CD14-positive monocyte (primary cell): ENCODE results near the gene NME7. TPM values are rescaled to one million over a fixed set of nuclear protein-coding genes. Genes with fewer than 3 reads are reported as not detected.

ENCODE experiments used
- DNase-seq, 3 donors: peaks; one replicate each; pipeline ENCODE4 v3.0.0-alpha.2; 2011 to 2022
- H2AFZ ChIP-seq: 2 replicates; pipeline ENCODE4 v1.6.0; 2012; ENCODE audit warnings: mild to moderate bottlenecking, low read depth, low read length, inconsistent platforms; ENCODE audit not compliant: insufficient read depth, poor library complexity, severe bottlenecking
- H3K27ac ChIP-seq, 2 donors: 1 replicate in 1 of 2; 2 replicates in 1 of 2; pipeline ENCODE4 v1.5.1; 2012 to 2013; ENCODE audit warnings: low read length in 2 of 2, control low read depth in 1 of 2, inconsistent platforms in 1 of 2, low read depth in 1 of 2, mild to moderate bottlenecking in 1 of 2
- H3K27me3 ChIP-seq, 2 donors: one replicate each; pipeline versions ENCODE4 v1.6.0 to v1.6.1; 2011 to 2013; ENCODE audit warnings: low read length in 2 of 2; ENCODE audit not compliant: control insufficient read depth in 2 of 2, insufficient read depth in 2 of 2
- H3K36me3 ChIP-seq, 2 donors: replicated peaks in 1 of 2; 1 replicate in 1 of 2; 2 replicates in 1 of 2; pipeline versions ENCODE4 v1.5.1 to v1.6.1; 2012 to 2013; ENCODE audit warnings: low read length in 2 of 2, control low read depth in 1 of 2, inconsistent platforms in 1 of 2, mild to moderate bottlenecking in 1 of 2; ENCODE audit not compliant: insufficient read depth in 2 of 2, control insufficient read depth in 1 of 2
- H3K4me1 ChIP-seq, 2 donors: 1 replicate in 1 of 2; 2 replicates in 1 of 2; pipeline versions ENCODE4 v1.5.1 to v1.6.1; 2012 to 2013; ENCODE audit warnings: low read length in 2 of 2, control low read depth in 1 of 2, inconsistent platforms in 1 of 2, mild to moderate bottlenecking in 1 of 2, moderate library complexity in 1 of 2; ENCODE audit not compliant: insufficient read depth in 2 of 2, control insufficient read depth in 1 of 2
- H3K4me2 ChIP-seq: replicated peaks from 2 replicates; pipeline ENCODE3; 2012; ENCODE audit warnings: low read length, moderate library complexity, mild to moderate bottlenecking; ENCODE audit not compliant: poor library complexity, severe bottlenecking; ENCODE audit errors: extremely low read depth
- H3K4me3 ChIP-seq, 3 experiments: fragments of 200-600 bp in 1 of 3; sonication (generic) in 1 of 3; replicated peaks in 1 of 3; 1 replicate in 2 of 3; 2 replicates in 1 of 3; pipeline ENCODE4 v1.5.1; 2011 to 2013; ENCODE audit warnings: low read length in 3 of 3, mild to moderate bottlenecking in 3 of 3, control low read depth in 2 of 3, low read depth in 2 of 3, inconsistent platforms in 1 of 3, moderate library complexity in 1 of 3
- H3K79me2 ChIP-seq: 2 replicates; pipeline ENCODE4 v1.6.0; 2012; ENCODE audit warnings: mild to moderate bottlenecking, control low read depth, inconsistent platforms, low read length, moderate library complexity; ENCODE audit not compliant: insufficient read depth
- H3K9ac ChIP-seq: 2 replicates; pipeline ENCODE4 v1.6.0; 2017; ENCODE audit warnings: low read length, mild to moderate bottlenecking; ENCODE audit not compliant: insufficient read depth, poor library complexity, severe bottlenecking
- H3K9me3 ChIP-seq, 2 donors: replicated peaks in 1 of 2; 1 replicate in 1 of 2; 2 replicates in 1 of 2; pipeline versions ENCODE4 v1.5.1 to v1.6.1; 2012 to 2013; ENCODE audit warnings: low read length in 2 of 2, control low read depth in 1 of 2; ENCODE audit not compliant: control insufficient read depth in 1 of 2, insufficient read depth in 1 of 2
- H4K20me1 ChIP-seq: 2 replicates; pipeline ENCODE4 v1.6.0; 2012; ENCODE audit warnings: mild to moderate bottlenecking, low read length, control low read depth, moderate library complexity; ENCODE audit not compliant: insufficient read depth
- H3K27ac Mint-ChIP-seq, 7 donors: one replicate each; pipeline ENCODE4 v1.8.0; 2020; ENCODE audit warnings: mild to moderate bottlenecking in 7 of 7, mixed read lengths in 7 of 7, moderate library complexity in 6 of 7, inconsistent platforms in 2 of 7
- H3K27me3 Mint-ChIP-seq, 3 donors: one replicate each; pipeline ENCODE4 v1.8.0; 2021 to 2022; ENCODE audit warnings: low read depth in 3 of 3, mild to moderate bottlenecking in 3 of 3, mixed read lengths in 3 of 3, moderate library complexity in 3 of 3, inconsistent platforms in 1 of 3
- H3K36me3 Mint-ChIP-seq, 2 donors: one replicate each; pipeline ENCODE4 v1.8.0; 2020; ENCODE audit warnings: mixed read lengths in 2 of 2, inconsistent platforms in 1 of 2, mild to moderate bottlenecking in 1 of 2
- H3K4me1 Mint-ChIP-seq: one replicate; pipeline ENCODE4 v1.8.0; 2020; ENCODE audit warnings: mild to moderate bottlenecking, mixed read lengths
- H3K4me3 Mint-ChIP-seq, 2 donors: one replicate each; pipeline ENCODE4 v1.8.0; 2020; ENCODE audit warnings: mild to moderate bottlenecking in 2 of 2, mixed read lengths in 2 of 2, moderate library complexity in 1 of 2
- H3K9me3 Mint-ChIP-seq, 7 donors: one replicate each; pipeline ENCODE4 v1.8.0; 2020 to 2022; ENCODE audit warnings: mixed read lengths in 7 of 7, mild to moderate bottlenecking in 6 of 7, moderate library complexity in 6 of 7, inconsistent platforms in 2 of 7
- CTCF ChIP-seq: fragments of 200-600 bp; IDR thresholded peaks from one replicate; pipeline ENCODE4 v1.8.0; 2022; ENCODE audit warnings: antibody characterized with exemption, mild to moderate bottlenecking
- WGBS: methylation state at CpG from one replicate; pipeline ENCODE4 v1.1.5; 2013; ENCODE audit warnings: missing lambda C conversion rate; ENCODE audit not compliant: insufficient coverage; 5-methylcytosine and 5-hydroxymethylcytosine counted together
- intact Hi-C, 2 donors: fragments of 100-400 bp; cut with micrococcal nuclease; formaldehyde crosslinking; loops; one replicate each; pipeline versions ENCODE4 v1.15.0 to v1.15.1; 2023
- polyA plus RNA-seq, 3 donors: library from polyadenylated mRNA; depleted of rRNA in 1 of 3; unstranded in 2 of 3; stranded (reverse) in 1 of 3; fragments of 300-500 nt in 2 of 3; fragments of >200 nt in 1 of 3; fragmentation: Illumina TruSeq in 2 of 3; gene quantifications; 1 replicate in 2 of 3; 2 replicates in 1 of 3; pipeline ENCODE4 v1.2.3, GENCODE V29; 2012 to 2021

Gene NME7
- polyA plus RNA-seq, 3 donors = 3.5 to 8.0 (median 6.0) TPM

DNA sequence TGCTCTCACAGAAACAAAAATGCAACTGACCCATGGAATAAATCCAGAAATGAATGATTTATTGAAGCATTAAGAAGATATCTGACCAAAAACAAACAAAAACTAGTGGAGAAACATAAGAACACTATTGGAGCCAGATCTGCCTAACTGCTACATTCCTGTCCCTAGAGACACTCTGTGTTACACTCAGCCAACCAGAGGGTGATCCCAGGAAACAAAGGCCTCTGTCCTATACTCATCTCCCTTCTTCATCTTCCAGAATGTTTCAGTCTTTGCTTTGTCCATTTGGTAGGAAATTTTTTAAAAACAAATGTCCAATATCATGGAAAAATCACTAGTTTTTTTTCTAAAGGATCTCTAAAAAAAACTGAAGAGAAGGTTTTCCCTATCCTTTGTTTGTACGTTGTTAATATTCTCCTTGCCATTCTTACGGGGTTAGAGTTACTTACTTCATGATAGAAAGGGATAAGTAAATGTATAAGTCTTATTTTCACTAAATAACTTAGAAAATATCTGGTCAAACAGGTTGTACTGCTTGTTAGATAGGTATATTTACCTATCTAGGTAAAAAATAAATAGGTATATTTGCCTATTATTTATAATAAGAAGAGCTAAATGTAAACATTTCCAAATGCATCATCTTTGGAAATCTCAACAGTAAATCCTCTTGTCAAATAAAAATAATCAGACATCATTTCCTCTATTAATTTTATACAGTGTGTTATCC lies 59.1 kb downstream of the NME7 start:
- Histone ChIP-seq H2AFZ (no peak overlapping the region), H3K36me3 (no peaks in the 10 kb centered on the region), H3K9me3 (no peaks in the 10 kb centered on the region), H3K4me3 (no peak overlapping the region), H3K4me2 (no peak overlapping the region), H3K9ac (no peak overlapping the region), H4K20me1 (no peaks in the 10 kb centered on the region), H3K4me1 (peaks cover 5 to 7% of the 10 kb centered on the region in 2 donors), H3K79me2 (no peaks in the 10 kb centered on the region), H3K27me3 (no peaks in the 10 kb centered on the region), H3K27ac (no peak overlapping the region)
- H3K4me3 Mint-ChIP-seq = no peak overlapping the region
- no peak for TF ChIP-seq CTCF
- no peaks in the 10 kb centered on the region for H3K36me3 Mint-ChIP-seq
- H3K9me3 Mint-ChIP-seq = peaks cover 0 to 3% (median 0%) of the 10 kb centered on the region in 7 donors
- H3K27ac Mint-ChIP-seq = peak overlapping the region in 1 of 7 donors; percentile 83
- intact Hi-C loops = no loop called here
- no peak for DNase-seq
- H3K27me3 Mint-ChIP-seq = no peaks in the 10 kb centered on the region
- no CpG with 5 or more reads among the region's 2 CpGs for WGBS
- H3K4me1 Mint-ChIP-seq = peaks cover 16% of the 10 kb centered on the region

DNA sequence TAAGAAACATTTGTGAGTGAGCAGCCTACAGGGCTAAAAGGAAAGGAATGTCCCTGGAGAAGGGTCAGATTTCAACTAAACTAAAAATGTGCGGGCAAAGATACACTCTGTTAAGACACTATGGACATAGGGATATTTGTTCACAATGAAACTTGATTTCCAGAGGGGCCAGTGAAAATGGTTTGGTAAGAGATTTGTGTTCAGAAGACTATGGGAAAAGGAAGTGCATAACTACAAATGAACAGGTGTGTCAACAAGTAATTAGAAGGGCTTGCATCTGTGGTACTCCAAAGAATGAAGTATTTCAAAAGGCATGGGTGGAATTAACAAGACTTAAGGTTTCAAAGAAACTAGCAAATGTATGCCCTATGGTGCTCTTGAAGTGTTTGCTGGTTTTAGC lies 60.4 kb downstream of the NME7 start:
- peaks cover 0 to 4% of the 10 kb centered on the region in 2 donors for H3K36me3 Mint-ChIP-seq
- H3K79me2 ChIP-seq = no peaks in the 10 kb centered on the region
- H3K27me3 ChIP-seq = no peaks in the 10 kb centered on the region
- no peak overlapping the region for H3K9ac ChIP-seq
- peak overlapping the region in 1 of 7 donors; percentile 1 for H3K27ac Mint-ChIP-seq
- H3K9me3 Mint-ChIP-seq = peaks cover 0 to 3% (median 0%) of the 10 kb centered on the region in 7 donors
- no peak overlapping the region for H2AFZ ChIP-seq
- peaks cover 12% of the 10 kb centered on the region for H3K4me1 Mint-ChIP-seq
- no peaks in the 10 kb centered on the region for H3K27me3 Mint-ChIP-seq
- peaks cover 3 to 5% of the 10 kb centered on the region in 2 donors for H3K4me1 ChIP-seq
- no peak overlapping the region for H3K27ac ChIP-seq
- H3K4me2 ChIP-seq = no peak overlapping the region
- no peak overlapping the region for H3K4me3 Mint-ChIP-seq
- H3K4me3 ChIP-seq = no peak overlapping the region
- no peak for TF ChIP-seq CTCF
- WGBS = 100% methylated on average over 1 of the region's 1 CpG
- intact Hi-C loops = no loop called here
- H3K36me3 ChIP-seq = no peaks in the 10 kb centered on the region
- H3K9me3 ChIP-seq = no peaks in the 10 kb centered on the region
- H4K20me1 ChIP-seq = no peaks in the 10 kb centered on the region
- DNase-seq = no peak
